ENCODE results near the gene SMURF2.
A peak's percentile ranks its signal among the peaks of the same experiment; 100 is the strongest.
"Not testable (repeated sequence)": the region's sequence is repeated elsewhere in the genome, so short reads cannot be mapped to it uniquely, and the experiment has no call there.

The SMURF2 gene

GRCh38 chr17:64664299-64664981, 2.3 kb upstream of the SMURF2 start:
- peak in 1 of 2 experiments; percentile 52 for DNase-seq

- not testable (repeated sequence) for DNase-seq
These were observed 1.7 kb upstream of the SMURF2 start for GRCh38 chr17:64663836-64664235.

GRCh38 chr17:64662774-64663367, 764 bp upstream of the SMURF2 start:
- no peak for DNase-seq

DNA sequence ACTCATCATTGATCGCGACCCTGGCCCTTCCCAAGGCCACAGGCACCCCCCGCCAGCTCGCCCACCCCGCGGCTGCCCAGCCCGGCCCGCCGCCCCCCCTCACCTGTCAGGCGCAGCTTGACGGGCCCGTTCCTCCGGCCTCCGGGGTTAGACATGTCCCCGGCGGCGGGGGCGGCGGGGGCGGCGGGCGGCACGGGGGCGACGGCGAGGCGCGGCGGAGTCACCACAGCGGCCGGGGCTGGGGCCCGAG, 456 bp downstream of the SMURF2 start:
- no peak for DNase-seq

DNA sequence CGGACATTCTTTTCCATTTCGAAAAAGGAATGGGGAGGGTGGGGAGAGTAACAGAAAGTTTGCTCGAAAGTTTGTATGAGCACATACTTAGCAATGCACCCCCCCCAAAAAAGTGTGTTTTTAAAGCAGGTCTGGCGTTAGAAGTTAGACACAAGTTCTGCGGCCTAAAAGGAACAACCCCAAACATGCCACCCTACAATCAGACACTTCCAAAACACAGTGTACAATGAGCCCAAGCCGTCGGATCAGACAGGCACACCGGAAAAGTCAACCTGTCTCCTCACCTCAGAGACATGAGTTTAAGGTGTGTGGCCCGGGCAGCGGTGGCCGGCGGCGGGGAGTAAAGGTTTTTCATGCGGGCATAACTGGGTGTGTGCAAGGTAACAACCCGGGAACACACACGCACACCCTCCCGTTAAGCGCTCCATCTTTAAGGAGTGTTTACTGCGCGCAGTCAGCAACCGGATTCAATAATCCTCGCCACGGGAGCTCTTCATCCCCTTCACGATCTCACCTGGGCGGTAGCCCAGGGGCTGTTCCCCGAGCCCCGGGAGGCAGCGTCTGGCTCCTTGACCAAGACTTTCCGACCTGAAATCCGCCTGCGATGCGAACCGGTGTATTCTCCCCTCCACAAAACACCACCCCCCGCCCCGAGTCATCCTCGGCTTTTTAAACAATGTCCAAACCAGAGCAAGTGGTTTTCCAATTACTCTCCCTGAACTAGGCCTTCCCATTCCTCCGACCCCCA, 955 bp downstream of the SMURF2 start:
- not testable (repeated sequence) for DNase-seq

GRCh38 chr17:64660195-64660977, 1.7 kb downstream of the SMURF2 start:
- DNase-seq: peak in 1 of 2 experiments; percentile 84

DNA sequence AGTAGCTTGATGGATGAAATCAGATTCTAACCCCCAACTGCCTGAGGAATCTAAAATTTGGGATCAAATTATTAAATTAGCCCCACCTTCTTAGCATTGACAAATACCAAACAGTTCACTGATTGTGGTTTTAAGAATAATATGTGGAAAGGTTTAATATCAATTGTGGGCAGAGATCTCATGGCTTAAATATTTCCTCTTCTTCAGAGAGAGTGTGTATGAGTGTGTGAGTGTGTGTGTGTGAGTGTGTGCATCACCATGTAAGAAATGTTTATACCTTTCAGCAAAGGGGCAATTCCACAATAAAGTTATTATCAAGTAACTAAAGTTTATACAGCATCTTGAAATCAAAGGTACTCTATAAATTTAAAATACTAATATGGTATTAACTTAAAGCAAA, 3.2 kb downstream of the SMURF2 start:
- DNase-seq: peak in 1 of 2 experiments; percentile 53

- no peak for DNase-seq
These were observed 4.4 kb downstream of the SMURF2 start for GRCh38 chr17:64657610-64658125.

- DNase-seq: no peak
These were observed 6.4 kb downstream of the SMURF2 start for GRCh38 chr17:64655704-64656103.

GRCh38 chr17:64653985-64654355, 8.1 kb downstream of the SMURF2 start:
- no peak for DNase-seq

DNA sequence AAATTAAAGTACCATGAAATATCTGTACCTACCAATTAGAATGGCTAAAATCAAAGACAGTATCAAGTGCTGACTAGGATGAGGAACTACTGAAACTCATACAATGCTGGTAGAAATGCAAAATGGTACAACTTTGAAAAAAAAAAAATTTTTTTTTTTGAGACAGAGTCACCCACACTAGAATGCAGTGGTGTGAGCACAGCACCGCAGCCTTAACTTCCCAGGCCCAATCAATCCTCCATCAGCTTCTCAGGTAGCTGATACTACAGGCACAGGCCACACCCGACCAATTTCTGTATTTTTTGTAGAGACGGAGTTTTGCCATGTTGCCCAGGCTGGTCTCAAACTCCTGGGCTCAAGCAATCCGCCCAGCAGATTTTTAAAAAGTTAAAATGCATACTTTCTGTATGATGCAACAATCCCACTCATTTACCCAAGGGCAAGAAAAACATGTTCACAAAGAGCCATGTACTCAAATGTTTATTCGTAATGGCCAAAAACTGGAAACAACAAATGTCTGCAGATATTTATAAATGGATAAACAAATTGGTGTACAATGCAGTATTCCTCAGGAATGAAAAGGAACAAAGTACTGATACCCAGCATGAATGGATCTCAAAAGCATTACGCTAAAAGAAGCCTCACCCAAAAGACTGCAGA, 8.7 kb downstream of the SMURF2 start:
- no peak for DNase-seq

GRCh38 chr17:64651889-64652288, 10.2 kb downstream of the SMURF2 start:
- DNase-seq: no peak

GRCh38 chr17:64648234-64648633, 13.9 kb downstream of the SMURF2 start:
- DNase-seq: no peak

GRCh38 chr17:64647817-64648216, 14.3 kb downstream of the SMURF2 start:
- no peak for DNase-seq

DNA sequence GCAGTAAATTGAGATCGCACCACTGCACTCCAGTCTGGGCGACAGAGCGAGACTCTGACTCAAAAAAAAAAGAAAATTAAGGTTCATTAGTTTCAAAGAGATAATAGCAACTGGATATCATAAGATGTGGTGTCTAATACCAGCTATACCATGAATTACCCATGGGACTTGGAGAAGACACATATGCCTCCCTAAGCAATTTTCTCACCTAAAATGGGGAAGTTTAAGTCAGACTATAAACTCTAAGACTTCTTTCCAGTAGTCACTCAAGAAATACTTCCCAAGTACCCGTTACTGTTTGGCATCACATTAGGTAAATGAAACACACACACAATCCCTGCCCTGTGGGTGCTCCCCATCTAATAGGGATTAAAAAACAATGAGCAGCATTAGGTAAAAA, 22.6 kb downstream of the SMURF2 start:
- no peak for DNase-seq

- DNase-seq: no peak
These were observed 23.4 kb downstream of the SMURF2 start for GRCh38 chr17:64638552-64639203.

DNA sequence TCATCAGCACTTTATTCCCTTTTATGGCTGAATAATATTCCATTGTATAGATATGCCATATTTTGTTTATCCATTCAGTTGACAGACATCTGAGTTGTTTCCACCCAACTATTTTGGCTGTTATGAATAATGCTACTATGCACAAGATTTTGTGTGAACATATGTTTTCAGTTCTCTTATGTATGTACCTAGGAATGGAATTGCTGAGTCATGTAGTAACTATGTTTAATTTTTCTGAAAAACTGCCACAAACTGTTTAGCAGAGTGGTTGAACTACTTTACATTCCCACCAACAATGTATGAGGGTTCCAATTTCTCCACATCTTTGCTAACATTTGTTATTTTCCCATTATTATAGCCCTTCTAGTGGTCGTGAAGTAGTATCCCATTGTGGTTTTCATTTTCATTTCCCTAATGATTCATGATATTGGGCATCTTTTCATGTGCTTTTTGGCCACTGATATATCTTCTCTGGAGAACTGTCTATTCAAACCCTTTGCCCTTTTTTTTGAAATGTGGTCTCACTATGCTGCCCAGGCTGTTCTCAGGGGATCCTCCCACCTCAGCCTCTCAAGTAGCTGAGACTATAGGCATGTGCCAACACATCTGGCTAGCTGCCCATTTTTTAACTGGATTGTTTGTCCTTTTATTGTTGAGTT, 26.3 kb downstream of the SMURF2 start:
- peak in 1 of 2 experiments; percentile 71 for DNase-seq

GRCh38 chr17:64634218-64634617, 27.9 kb downstream of the SMURF2 start:
- DNase-seq: no peak

GRCh38 chr17:64632606-64633005, 29.5 kb downstream of the SMURF2 start:
- no peak for DNase-seq

DNA sequence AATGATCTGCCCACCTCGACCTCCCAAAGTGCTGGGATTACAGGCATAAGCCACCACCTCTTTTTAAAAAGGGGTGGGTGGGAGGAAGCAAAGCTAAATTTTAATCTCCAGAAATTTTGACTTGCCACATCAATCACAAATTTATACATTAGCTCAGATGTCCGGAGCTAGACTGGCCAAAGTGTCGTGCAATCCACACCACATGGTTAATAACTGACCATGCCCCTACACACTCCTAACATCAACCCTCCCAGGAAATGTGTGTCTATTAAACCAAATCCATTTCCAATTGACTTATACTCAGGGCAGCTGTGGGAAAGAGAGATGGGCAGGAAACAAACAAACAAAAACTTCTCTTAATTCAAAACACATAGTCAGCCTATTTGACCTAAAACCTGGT, 29.9 kb downstream of the SMURF2 start:
- DNase-seq: no peak

GRCh38 chr17:64630309-64631223, 31.5 kb downstream of the SMURF2 start:
- DNase-seq: no peak

Measured in SW 1271 (cell line).